ENCODE measurements around the gene PAX7.

PAX7 gene

GRCh38 chr1:18746981-18747380 is 116.3 kb downstream of the PAX7 start:
- Histone ChIP-seq H3K27me3 (no peaks in the 10 kb centered on the region), H3K27ac (no peak overlapping the region), H3K9me3 (0 out of 2 replicates have a peak, but pooled peaks cover 7% of the 10 kb centered on the region), H3K4me2 (no peak overlapping the region), H3K36me3 (no peaks in the 10 kb centered on the region), H3K9ac (no peak overlapping the region), H3K4me3 (no peak overlapping the region), H3K4me1 (peaks cover 11% of the 10 kb centered on the region; the same call in 1 of the 2 replicates), H4K20me1 (no peaks in the 10 kb centered on the region)
- TF ChIP-seq Cebpa-rat (IDR thresholded peaks at IDR 0.05): no peak

- Histone ChIP-seq H3K4me1 (peaks cover 9% of the 10 kb centered on the region; the same call in 1 of the 2 replicates), H3K27ac (no peak overlapping the region), H3K9ac (no peak overlapping the region), H3K4me2 (no peak overlapping the region), H3K27me3 (no peaks in the 10 kb centered on the region), H3K4me3 (no peak overlapping the region), H3K36me3 (no peaks in the 10 kb centered on the region), H3K9me3 (0 out of 2 replicates have a peak, but pooled peaks cover 7% of the 10 kb centered on the region), H4K20me1 (no peaks in the 10 kb centered on the region)
- TF ChIP-seq Cebpa-rat (IDR thresholded peaks at IDR 0.05): no peak
These were observed 117.0 kb downstream of the PAX7 start for GRCh38 chr1:18747671-18748070.

- Histone ChIP-seq H3K9ac (no peak overlapping the region), H3K27me3 (no peaks in the 10 kb centered on the region), H3K4me2 (no peak overlapping the region), H3K9me3 (peaks cover 7% of the 10 kb centered on the region; the same call in 1 of the 2 replicates), H4K20me1 (no peaks in the 10 kb centered on the region), H3K36me3 (no peaks in the 10 kb centered on the region), H3K4me3 (no peak overlapping the region), H3K27ac (no peak overlapping the region), H3K4me1 (peaks cover 8% of the 10 kb centered on the region; the same call in 1 of the 2 replicates)
- TF ChIP-seq Cebpa-rat (IDR thresholded peaks at IDR 0.05): no peak
These were observed 117.8 kb downstream of the PAX7 start for GRCh38 chr1:18748435-18748834.

GRCh38 chr1:18749569-18749968 is 118.9 kb downstream of the PAX7 start:
- H4K20me1 ChIP-seq: no peaks in the 10 kb centered on the region
- peaks cover 8% of the 10 kb centered on the region; the same call in 1 of the 2 replicates for H3K4me1 ChIP-seq
- no peak for TF ChIP-seq Cebpa-rat (IDR thresholded peaks at IDR 0.05)
- peaks cover 16% of the 10 kb centered on the region for H3K9me3 ChIP-seq
- no peaks in the 10 kb centered on the region for H3K27me3 ChIP-seq
- no peak overlapping the region for H3K27ac ChIP-seq
- H3K4me3 ChIP-seq: no peak overlapping the region
- H3K4me2 ChIP-seq: no peak overlapping the region
- no peak overlapping the region for H3K9ac ChIP-seq
- no peaks in the 10 kb centered on the region for H3K36me3 ChIP-seq

- peaks cover 20% of the 10 kb centered on the region for H3K9me3 ChIP-seq
- H3K9ac ChIP-seq: no peak overlapping the region
- H3K36me3 ChIP-seq: no peaks in the 10 kb centered on the region
- TF ChIP-seq Cebpa-rat (IDR thresholded peaks at IDR 0.05): no peak
- peaks cover 8% of the 10 kb centered on the region; the same call in 1 of the 2 replicates for H3K4me1 ChIP-seq
- no peak overlapping the region for H3K27ac ChIP-seq
- no peaks in the 10 kb centered on the region for H3K27me3 ChIP-seq
- H3K4me3 ChIP-seq: no peak overlapping the region
- H4K20me1 ChIP-seq: no peaks in the 10 kb centered on the region
- H3K4me2 ChIP-seq: peak overlapping the region; percentile 16; the same call in 1 of the 2 replicates
These were observed 120.0 kb downstream of the PAX7 start for GRCh38 chr1:18750600-18750999.

- no peaks in the 10 kb centered on the region for H3K36me3 ChIP-seq
- H3K27me3 ChIP-seq: no peaks in the 10 kb centered on the region
- no peak overlapping the region for H3K27ac ChIP-seq
- no peak for TF ChIP-seq Cebpa-rat (IDR thresholded peaks at IDR 0.05)
- no peaks in the 10 kb centered on the region for H4K20me1 ChIP-seq
- H3K9me3 ChIP-seq: peaks cover 20% of the 10 kb centered on the region
- no peak overlapping the region for H3K4me2 ChIP-seq
- H3K4me3 ChIP-seq: no peak overlapping the region
- H3K4me1 ChIP-seq: peaks cover 8% of the 10 kb centered on the region; the same call in 1 of the 2 replicates
- no peak overlapping the region for H3K9ac ChIP-seq
These were observed 120.8 kb downstream of the PAX7 start for GRCh38 chr1:18751425-18751824.

- Histone ChIP-seq H3K27ac (no peak overlapping the region), H3K27me3 (no peaks in the 10 kb centered on the region), H4K20me1 (no peaks in the 10 kb centered on the region), H3K4me1 (peaks cover 8% of the 10 kb centered on the region; the same call in 1 of the 2 replicates), H3K4me3 (no peak overlapping the region), H3K36me3 (no peaks in the 10 kb centered on the region), H3K9me3 (peaks cover 20% of the 10 kb centered on the region), H3K4me2 (no peak overlapping the region), H3K9ac (no peak overlapping the region)
- TF ChIP-seq Cebpa-rat (IDR thresholded peaks at IDR 0.05): no peak
These were observed 121.8 kb downstream of the PAX7 start for GRCh38 chr1:18752409-18752808.

- Histone ChIP-seq H4K20me1 (no peaks in the 10 kb centered on the region), H3K27me3 (no peaks in the 10 kb centered on the region), H3K27ac (no peak overlapping the region), H3K9ac (no peak overlapping the region), H3K9me3 (peaks cover 9% of the 10 kb centered on the region), H3K4me3 (no peak overlapping the region), H3K4me2 (no peak overlapping the region), H3K4me1 (no peaks in the 10 kb centered on the region), H3K36me3 (no peaks in the 10 kb centered on the region)
- TF ChIP-seq Cebpa-rat (IDR thresholded peaks at IDR 0.05): no peak
These were observed 129.5 kb downstream of the PAX7 start for GRCh38 chr1:18760156-18760555.

GRCh38 chr1:18761948-18762840 is 131.5 kb downstream of the PAX7 start:
- no peaks in the 10 kb centered on the region for H4K20me1 ChIP-seq
- no peak overlapping the region for H3K9ac ChIP-seq
- no peaks in the 10 kb centered on the region for H3K4me1 ChIP-seq
- no peak overlapping the region for H3K27ac ChIP-seq
- no peaks in the 10 kb centered on the region for H3K27me3 ChIP-seq
- H3K4me2 ChIP-seq: no peak overlapping the region
- TF ChIP-seq Cebpa-rat (IDR thresholded peaks at IDR 0.05): no peak
- no peaks in the 10 kb centered on the region for H3K36me3 ChIP-seq
- H3K4me3 ChIP-seq: no peak overlapping the region
- H3K9me3 ChIP-seq: peaks cover 5% of the 10 kb centered on the region

GRCh38 chr1:18764362-18764761 is 133.7 kb downstream of the PAX7 start:
- H3K9ac ChIP-seq: no peak overlapping the region
- H4K20me1 ChIP-seq: no peaks in the 10 kb centered on the region
- H3K27ac ChIP-seq: no peak overlapping the region
- no peaks in the 10 kb centered on the region for H3K9me3 ChIP-seq
- no peaks in the 10 kb centered on the region for H3K4me1 ChIP-seq
- no peaks in the 10 kb centered on the region for H3K27me3 ChIP-seq
- no peak overlapping the region for H3K4me2 ChIP-seq
- TF ChIP-seq Cebpa-rat (IDR thresholded peaks at IDR 0.05): no peak
- no peaks in the 10 kb centered on the region for H3K36me3 ChIP-seq
- H3K4me3 ChIP-seq: no peak overlapping the region
